CD1c-positive myeloid dendritic cell (primary cell): ENCODE measurements around the gene DIAPH3.
"Not testable (repeated sequence)": the region's sequence is repeated elsewhere in the genome, so short reads cannot be mapped to it uniquely, and the experiment has no call there.

Experiments used
- DNase-seq: peaks from one replicate; pipeline ENCODE4 v3.0.0-alpha.2; 2016; ENCODE audit errors: extremely low spot score

Gene DIAPH3

DNA sequence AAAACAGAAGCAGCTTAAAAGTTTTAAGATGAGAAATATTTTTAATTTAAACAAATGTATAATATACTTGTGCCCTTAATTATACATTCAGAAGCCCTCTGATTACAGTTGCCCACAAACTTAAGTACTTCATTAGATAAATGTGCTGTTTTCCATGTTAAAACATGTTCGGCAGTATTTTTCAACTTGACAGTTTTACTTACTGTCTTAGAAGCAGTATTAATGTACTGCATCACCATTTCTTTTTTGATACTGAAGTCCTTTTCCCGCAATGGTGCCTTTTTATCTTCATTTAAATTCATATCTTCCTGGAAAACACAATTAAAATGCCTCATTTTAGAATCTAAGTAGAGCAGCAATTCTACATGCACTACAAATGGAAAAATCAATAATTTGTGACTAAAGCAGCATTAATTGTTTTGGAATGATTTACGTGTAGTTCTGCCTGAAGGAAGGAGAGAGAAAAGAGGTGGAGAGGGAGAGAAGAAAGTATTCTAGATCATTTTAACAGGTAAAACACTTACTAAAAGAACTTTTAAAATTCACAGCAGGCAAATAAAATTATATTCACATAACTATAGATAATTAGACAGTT, 70.2 kb downstream of the DIAPH3 start:
- no peak for DNase-seq

DNA sequence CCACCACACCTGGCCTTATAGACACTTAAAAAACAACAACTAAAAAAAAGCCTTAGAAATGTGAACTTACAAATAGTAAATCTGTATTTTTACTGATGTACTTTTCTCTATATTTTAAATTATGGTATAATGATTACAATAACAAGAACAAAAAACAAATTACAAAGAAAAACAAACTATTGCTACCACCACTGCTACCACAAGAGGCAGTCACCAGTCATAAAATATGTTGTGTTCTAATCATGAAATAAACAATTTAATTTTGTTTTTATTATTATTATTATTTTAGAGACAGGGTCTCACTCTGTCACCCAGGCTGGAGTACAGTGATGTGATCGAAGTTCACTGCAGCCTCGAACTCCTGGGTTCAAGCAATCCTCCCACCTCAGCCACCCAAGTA, 72.2 kb downstream of the DIAPH3 start:
- no peak for DNase-seq

DNA sequence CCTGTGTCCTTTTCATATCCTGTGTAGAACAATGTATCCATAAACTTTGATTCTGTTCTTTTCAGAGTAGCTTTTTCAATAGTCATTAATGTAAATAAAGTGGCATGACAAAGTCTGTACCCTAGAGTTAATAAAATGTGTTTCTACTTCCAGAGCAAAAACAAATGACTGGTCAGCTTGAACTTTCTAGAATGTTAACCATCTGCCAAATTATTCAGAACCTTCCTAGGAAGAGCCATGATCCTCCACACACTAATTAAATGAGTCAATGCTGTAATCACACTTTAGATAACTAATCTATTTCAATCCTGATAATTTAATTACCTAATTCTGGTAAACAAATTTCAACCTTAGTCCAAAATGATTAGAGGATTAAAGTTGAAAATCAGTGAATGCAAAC, 73.2 kb downstream of the DIAPH3 start:
- DNase-seq: no peak

DNA sequence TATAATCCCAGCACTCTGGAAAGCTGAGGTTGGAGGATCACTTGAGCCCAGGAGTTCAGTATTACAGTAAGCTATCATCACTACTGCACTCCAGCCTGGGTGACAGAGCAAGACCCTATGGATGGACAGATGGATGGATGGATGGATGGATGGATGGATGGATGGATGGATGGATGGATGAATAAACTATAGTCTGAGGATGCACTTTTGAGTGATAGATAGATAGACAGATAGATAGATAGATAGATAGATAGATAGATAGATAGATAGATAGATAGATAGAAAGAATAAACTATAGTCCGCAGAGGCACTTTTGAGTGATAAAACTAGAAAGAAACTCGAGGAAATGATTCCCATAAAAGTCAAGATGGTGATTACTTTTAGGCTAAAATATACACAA, 79.9 kb downstream of the DIAPH3 start:
- not testable (repeated sequence) for DNase-seq

DNA sequence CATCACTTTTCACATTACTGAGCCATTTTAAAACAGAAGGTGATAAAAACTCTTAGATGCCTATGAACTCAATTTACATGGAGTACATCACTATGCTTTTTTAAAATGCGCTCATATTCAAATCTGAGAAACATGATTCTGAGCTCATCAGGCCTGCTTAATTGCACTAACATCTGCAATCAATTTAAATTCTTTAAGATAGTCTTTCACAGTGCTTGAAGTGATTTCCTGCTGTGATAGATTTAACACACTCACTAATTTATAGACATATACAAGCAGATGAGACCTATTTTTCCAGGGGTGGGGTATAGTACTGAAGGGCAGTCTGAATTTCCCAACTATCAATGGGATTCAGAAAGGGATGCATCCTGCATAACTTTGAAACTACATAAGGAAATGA, 82.9 kb downstream of the DIAPH3 start:
- DNase-seq: no peak

DNA sequence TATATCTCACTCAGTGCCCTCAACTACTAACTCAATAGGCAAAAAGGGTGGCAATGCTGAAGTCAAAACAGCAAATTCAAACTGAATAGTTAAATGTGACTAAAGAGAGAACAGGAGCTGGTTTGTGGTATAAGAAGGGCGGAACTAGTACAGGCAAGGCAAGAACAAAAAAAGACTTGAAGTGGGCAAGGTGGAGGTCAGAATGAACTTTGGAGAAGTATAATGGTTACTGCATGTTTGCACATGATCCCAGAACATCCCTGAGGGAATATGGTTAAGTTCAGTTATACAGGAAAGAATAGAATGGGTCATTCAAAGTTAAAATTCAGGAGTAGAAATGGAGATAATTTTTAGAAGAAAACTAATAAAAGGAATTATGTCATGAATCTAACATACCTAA, 85.5 kb downstream of the DIAPH3 start:
- DNase-seq: no peak

DNA sequence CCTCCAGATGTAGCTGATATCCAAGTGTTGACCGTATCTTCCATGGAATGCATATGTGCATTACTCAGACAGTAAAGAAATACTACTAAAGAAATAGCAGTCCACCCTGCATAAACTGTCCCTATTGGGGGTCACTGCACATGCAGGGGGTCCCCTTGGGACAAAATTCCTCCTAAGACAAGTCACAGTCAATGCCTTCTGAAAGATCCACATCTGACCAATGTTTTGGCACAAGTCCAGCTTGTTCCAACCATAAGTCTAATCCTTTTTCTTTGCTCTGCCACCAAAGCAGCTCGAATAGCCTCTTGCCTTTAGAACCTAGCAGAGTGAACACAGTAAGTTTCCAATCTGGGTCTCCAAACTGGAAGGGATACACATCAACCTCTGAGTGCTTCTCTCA, 87.9 kb downstream of the DIAPH3 start:
- no peak for DNase-seq

DNA sequence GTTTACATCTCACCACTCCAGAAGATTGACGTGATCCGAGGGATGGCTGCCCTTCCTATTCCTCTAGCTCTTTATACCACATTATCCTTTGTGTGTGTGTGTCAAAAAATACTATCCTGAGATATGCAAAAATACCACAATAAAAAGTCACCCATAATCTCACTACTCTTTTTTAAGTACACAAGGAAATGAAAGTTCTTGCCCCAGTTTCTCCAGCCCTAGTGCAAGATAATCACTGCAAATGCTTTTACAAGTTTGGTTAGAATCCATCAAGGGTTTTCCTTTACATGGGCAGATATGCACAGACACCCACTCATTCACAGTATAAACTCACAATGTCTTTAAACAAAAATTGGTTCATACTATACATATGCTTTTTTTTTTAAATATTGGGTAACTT, 89.3 kb downstream of the DIAPH3 start:
- DNase-seq: no peak

DNA sequence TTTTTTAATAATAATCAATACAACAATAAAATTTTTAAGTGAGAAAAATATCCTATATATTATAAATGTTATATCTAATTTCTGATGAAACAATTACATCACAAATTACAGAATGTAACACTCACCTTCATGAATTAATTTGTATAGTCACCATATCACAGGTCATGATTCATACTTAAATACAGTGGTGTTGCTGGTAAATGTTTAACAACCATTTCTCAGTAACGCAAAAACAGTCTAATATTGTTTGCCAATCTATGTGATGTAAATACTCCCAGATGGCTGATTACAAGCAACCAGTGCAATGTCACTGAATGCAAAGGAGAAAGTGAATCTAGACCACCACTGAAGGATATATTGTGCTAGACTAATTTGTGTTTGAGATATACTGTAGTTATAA, 97.5 kb downstream of the DIAPH3 start:
- DNase-seq: no peak

DNA sequence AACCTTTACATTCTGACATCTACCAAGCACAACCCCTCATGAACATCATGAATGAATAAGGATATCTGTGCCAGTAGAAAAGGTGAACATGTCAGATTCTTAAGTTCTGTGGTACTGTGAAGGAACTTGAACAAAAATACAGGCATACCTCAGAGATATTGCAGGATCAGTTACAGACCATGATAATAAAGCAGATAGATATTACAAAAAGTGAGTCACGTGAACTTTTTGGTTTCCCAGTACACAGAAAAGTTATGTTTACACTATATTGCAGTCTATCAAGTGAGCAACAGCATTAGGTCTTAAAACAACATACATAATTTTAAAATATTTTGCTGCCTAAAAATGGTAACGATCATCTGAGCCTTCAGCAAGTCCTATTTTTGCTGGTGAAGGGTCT, 101.2 kb downstream of the DIAPH3 start:
- no peak for DNase-seq

DNA sequence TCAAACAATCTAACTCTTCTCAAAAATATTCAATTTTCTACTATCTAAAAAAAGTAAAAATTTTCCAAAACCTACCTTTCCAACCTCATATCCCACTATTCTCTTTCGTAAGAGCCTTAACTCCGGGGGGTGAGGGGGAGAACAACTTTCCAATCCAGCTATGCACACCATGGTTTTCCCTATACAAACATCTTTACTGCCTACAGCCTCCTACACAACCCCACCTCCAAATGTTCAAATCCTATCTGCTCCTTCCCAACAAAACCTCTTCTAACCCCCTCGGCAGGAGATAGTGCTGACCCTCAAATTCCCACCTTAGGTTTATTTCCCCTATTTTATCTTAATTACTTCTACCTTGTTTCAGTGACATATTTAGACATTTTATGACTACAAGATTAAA, 102.0 kb downstream of the DIAPH3 start:
- no peak for DNase-seq

DNA sequence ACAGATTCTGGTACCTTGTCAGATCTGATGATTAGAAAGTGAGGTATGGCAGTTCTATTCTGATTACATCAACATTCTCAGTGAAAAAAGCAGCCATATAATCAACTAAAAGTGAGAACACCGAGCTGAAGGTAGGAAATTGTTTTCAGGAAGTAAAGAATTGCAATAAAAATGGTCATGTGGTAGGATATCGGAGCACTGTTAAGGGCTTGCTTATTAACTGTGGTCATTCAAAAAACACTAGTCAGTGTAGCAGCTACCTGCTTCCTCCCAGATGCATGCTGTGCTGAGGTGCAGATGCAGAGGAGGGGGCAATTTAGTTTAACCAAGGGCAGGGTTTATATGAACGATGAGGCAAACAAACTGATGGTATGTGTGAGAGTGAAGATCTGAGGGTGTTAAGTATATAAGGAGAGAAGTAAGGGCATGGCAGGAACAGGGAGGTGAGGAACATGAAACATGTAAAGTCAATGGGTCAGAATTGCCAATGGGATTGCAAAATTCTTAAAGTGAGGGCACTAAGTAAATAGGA, 111.9 kb downstream of the DIAPH3 start:
- no peak for DNase-seq

DNA sequence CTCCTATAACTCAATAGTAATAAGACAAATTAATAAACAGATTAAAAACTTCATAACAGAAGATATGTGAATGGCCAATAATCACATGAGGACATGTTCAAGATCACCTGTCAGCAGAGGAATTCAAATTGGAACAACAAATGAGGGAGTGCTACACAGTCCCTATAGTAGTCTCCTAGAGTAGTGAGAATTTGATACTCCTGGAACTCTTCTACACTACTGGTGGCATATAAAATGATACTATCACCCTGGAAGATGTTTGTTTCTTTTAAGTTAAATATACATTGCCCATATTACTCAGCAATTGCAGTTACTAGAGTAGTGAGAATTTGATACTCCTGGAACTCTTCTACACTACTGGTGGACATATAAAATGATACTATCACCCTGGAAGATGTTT, 115.4 kb downstream of the DIAPH3 start:
- not testable (repeated sequence) for DNase-seq

DNA sequence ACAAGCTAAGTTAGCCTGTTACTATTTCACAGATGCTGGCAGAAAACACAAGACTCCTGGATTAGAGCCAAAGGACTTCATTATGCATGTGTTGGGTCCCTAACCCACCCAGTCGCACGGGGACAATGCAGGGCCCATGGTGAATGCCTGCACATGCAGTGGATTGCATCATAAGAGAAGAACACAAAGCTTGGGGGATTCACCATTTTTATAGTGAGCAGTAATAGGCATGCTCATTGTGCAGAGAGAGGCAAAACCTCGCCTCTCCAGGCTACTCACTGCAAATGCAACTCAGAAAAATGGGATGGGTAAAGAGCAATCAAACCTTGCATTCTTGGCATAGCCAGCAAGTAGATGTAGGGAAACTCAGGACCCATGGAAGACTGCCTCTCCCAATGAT, 115.8 kb downstream of the DIAPH3 start:
- no peak for DNase-seq

DNA sequence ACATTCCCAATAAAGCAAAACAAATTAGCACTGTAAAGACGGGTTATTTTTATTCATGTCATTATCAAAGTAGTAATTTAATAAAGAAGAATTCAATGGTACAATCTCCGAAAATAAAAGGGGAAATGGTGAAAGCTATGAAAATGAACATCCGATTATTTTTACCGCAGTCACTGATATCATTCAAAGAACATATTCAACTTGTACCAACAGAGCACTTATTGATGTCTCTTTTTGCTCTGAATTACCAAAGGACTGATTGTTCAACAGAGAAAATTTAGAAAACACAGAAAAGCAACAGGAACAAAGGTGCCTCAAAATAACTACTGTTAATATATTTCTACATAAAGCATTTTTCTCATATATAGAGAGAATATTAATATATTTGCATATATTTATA, 119.4 kb downstream of the DIAPH3 start:
- no peak for DNase-seq

DNA sequence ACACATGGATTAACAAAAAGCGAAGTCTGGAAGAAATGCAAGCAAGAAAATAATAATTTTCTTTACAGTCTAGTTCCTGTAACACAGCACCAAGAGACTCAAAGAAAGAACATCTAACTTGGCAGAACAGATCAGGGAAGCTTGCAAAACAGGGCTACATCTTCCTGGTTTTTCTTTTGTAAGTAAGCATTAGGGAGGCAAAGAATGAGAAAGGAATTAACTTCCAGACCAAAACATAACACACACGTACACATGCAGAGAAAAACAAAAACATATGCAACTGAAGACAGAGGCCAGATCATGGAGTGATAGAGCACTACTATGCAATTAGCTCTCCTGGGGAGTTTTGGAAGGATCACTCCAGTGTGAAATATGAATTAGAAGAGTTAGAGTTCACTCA, 120.5 kb downstream of the DIAPH3 start:
- DNase-seq: no peak

DNA sequence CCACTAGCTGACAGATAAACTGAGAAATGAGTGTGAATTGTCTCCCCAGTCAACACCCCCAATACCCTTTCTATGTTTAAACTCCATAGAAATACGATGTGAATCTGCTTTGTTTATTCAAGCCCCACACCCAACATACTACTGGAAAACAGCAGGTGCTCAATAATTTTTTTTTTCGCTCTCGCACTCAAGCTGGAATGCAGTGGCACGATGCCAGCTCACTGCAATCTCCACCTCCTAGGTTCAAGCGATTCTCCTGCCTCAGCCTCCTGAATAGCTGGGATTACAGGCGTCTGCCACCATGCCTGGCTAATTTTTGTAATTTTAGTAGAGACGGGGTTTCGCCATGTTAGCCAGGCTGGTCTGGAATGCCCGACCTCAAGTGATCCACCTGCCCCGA, 123.1 kb downstream of the DIAPH3 start:
- DNase-seq: not testable (repeated sequence)

DNA sequence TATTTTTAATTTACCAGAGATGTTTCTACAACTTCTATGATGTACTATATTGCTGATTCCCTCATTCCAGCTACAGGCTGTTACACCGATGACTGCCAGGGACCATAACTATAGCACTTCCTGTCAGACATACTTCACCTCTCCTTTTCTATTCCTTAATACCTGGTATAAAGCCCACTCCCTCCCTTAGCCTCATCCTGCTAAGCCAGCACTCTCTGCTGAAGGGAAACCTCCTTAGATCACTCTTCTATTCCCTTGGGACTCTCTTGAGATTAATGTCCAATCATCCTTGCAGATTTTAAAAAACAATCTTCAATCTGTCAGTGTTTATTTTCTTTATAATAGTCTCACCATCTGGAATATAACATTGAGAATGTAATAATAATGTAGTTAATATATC, 127.9 kb downstream of the DIAPH3 start:
- no peak for DNase-seq

DNA sequence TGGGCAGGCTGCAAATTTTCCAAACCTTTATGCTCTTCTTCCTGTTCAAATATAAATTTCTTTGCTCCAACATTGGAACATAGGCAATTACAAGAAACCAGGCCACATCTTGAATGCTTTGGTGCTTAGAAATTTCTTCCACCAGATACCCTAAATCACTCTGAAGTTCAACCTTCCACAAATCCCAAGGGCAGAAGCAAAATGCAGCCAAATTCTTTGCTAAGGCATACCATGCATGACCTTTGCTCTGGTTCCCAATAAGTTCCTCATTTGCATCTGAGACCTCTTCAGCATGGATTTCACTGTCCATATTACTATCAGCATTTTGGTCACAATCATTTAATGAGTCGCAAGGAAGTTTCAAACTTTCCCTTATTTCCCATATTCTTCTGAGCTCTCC, 130.9 kb downstream of the DIAPH3 start:
- no peak for DNase-seq

DNA sequence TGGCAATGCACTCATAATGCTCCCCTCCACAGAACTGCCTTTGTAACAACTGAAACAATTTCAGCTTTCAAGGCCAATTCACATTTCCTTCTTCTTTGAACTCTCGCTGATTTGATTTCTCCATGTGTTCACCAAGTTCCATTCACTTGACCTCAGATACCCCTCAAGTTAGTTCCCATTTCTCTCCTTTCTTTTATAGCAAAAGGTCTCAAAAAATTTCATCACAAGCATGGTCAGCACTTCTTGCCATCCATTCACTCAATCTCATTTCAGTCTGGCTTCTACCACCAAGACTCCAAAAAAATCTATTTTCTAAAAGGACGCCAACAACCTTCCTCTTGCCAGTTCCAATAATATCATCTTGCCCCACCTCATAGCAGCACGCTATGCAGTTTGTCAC, 135.7 kb downstream of the DIAPH3 start:
- DNase-seq: no peak

DNA sequence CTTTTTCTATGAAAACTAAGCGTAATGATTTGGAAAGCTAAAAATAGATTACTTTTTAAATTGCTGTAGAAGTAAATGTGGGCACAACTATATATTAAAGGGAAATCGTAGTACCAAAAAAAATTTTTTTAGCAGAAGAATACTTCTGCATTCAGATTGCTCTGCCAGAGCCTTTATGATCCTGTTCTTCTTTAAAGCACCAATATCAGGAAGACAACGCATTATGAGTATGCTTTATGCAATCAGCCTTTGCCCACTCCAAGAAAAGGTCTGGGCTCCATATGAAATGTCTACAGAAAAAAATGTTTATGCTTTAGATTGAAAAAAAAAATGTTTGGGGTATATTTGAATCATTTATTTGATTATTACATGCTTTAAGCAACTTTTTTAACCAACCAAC, 137.4 kb downstream of the DIAPH3 start:
- no peak for DNase-seq

DNA sequence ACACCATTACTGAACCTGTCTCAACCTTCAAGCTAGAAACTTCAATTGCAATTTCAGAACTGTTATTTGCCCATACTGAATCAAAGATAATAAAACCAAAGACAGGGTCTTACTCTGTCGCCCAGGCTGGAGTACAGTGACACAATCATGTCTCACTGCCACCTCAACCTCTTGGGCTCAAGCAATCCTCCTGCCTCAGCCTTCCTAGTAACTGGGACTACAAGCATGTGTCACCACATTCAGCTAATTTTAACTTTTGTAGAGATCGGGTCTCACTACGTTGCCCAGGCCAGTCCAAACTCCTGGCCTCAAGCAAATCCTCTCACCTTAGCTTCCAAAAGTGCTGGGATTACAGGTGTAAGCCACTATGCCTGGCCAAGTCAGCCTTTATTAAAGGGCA, 143.4 kb downstream of the DIAPH3 start:
- no peak for DNase-seq

DNA sequence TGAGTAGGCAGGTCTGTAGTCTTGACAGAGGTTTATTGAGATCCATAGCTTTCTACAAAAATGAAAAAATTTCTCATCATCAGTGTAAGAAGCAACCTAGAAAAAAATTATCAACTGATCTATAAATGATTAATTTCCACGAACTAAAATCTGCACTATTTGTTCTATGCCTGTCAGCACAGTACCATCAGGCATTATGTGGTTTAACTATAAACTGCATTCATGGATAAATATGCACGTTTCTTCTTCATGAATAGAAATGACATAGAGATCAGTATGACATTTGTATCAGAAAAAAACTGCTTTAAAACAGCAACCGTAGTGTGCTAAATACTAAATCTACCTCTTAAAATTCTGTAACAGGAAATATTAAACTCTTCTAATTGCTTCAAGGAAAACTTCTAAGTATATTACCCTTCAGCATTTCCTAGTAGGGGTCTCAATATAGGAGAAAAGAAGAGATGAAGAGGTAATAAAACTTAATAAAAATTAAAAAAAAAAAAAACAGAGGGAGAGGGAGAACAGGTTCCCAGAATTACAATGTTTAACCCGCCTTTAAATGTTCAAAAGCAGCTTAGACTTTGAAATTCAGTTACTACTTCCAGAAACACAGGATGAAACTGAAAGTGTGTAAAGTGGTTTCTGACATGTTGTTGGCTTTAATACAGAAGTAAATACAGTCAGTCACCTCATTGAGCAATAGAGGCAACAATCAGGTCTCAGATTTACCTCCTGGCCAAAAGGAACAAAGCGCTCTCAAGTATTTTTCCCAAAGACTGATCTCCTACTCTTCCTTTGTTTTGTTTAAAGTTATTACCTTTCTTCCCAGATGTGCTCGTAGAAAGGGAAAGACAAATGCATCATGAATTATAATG, 144.4 kb downstream of the DIAPH3 start:
- peak; percentile 15 for DNase-seq
